Immature natural killer cell (primary cell): ENCODE results near the gene SH2D7. TPM values are rescaled to one million over a fixed set of nuclear protein-coding genes. Genes with fewer than 3 reads are reported as not detected.

Experiments used
- DNase-seq, 3 donors: peaks; one replicate each; pipeline ENCODE4 v3.0.0; 2022; ENCODE audit warnings: mixed read lengths in 1 of 3
- H3K27ac Mint-ChIP-seq, 6 donors: one replicate each; pipeline ENCODE4 v1.8.0; 2020; ENCODE audit warnings: mixed read lengths in 6 of 6, mild to moderate bottlenecking in 5 of 6, inconsistent platforms in 4 of 6, moderate library complexity in 3 of 6
- H3K27me3 Mint-ChIP-seq, 3 donors: one replicate each; pipeline ENCODE4 v1.8.0; 2020 to 2021; ENCODE audit warnings: low read depth in 3 of 3, mild to moderate bottlenecking in 3 of 3, mixed read lengths in 3 of 3, moderate library complexity in 3 of 3, inconsistent platforms in 1 of 3
- H3K36me3 Mint-ChIP-seq, 3 donors: one replicate each; pipeline ENCODE4 v1.8.0; 2020; ENCODE audit warnings: mixed read lengths in 3 of 3, inconsistent platforms in 2 of 3, mild to moderate bottlenecking in 2 of 3
- H3K4me1 Mint-ChIP-seq, 2 donors: one replicate each; pipeline ENCODE4 v1.8.0; 2020; ENCODE audit warnings: inconsistent platforms in 2 of 2, mild to moderate bottlenecking in 2 of 2, mixed read lengths in 2 of 2, moderate library complexity in 1 of 2
- H3K4me3 Mint-ChIP-seq, 5 donors: one replicate each; pipeline ENCODE4 v1.8.0; 2020; ENCODE audit warnings: mild to moderate bottlenecking in 5 of 5, mixed read lengths in 5 of 5, inconsistent platforms in 3 of 5, moderate library complexity in 3 of 5
- H3K9me3 Mint-ChIP-seq, 6 donors: one replicate each; pipeline ENCODE4 v1.8.0; 2020; ENCODE audit warnings: mild to moderate bottlenecking in 6 of 6, mixed read lengths in 6 of 6, inconsistent platforms in 4 of 6, moderate library complexity in 3 of 6
- polyA plus RNA-seq, 3 donors: library from polyadenylated mRNA; unstranded; fragments of 300-500 nt; fragmentation: Illumina TruSeq; gene quantifications; one replicate each; pipeline ENCODE4 v1.2.3, GENCODE V29; 2021

SH2D7 gene
- polyA plus RNA-seq, 3 donors from 2014 or later, result not detected

- H3K27ac Mint-ChIP-seq, result no peak overlapping the region
- DNase-seq, result no peak
- H3K4me3 Mint-ChIP-seq, result no peak overlapping the region
- H3K4me1 Mint-ChIP-seq, result peaks cover 0 to 9% of the 10 kb centered on the region in 2 donors
- no peaks in the 10 kb centered on the region for H3K36me3 Mint-ChIP-seq
- no peaks in the 10 kb centered on the region for H3K9me3 Mint-ChIP-seq
- H3K27me3 Mint-ChIP-seq, result peaks cover 0 to 5% (median 2%) of the 10 kb centered on the region in 3 donors
These were observed 1.8 kb upstream of the SH2D7 start for GRCh38 chr15:78090422-78091063.

DNA sequence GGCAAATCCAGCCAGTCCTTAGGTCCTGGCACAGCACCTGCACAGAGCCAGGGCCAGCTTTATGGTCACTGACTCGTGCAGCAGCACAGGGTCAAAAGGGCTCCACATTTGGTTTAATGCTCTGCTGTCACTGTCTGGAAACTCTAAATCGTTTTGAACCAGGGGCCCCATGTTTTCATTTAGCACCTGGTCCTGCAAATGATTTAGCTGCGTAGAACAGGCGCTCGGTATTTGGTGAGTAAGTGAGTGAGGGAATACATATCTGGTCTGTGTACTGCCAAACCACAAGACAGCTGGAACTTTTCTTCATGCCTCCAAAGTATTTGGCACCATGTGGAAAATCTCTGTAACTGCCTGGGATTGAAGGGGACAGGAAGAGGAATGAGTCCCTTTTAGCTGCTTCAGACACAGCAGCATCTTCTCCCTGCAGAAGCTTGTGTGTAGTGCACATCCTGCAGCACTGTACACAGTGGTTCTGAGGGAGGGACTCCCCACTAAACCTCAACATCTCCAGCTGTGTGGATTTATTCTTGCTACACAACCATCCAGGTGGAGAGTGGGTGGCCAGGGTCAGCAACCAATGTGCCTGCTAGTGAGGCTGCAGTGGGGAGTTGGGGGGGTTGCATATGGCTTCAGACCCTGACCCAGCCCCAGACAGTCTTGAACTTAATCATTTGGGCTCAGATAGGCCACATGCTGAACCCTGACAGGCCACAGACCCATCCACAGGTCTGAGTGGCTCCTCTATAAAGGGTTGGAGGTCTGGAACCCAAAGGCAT, 1.1 kb downstream of the SH2D7 start:
- no peak overlapping the region for H3K4me3 Mint-ChIP-seq
- no peaks in the 10 kb centered on the region for H3K36me3 Mint-ChIP-seq
- H3K27me3 Mint-ChIP-seq, result peaks cover 0 to 5% (median 2%) of the 10 kb centered on the region in 3 donors
- H3K27ac Mint-ChIP-seq, result no peak overlapping the region
- no peaks in the 10 kb centered on the region for H3K9me3 Mint-ChIP-seq
- peaks cover 0 to 9% of the 10 kb centered on the region in 2 donors for H3K4me1 Mint-ChIP-seq
- DNase-seq, result no peak

DNA sequence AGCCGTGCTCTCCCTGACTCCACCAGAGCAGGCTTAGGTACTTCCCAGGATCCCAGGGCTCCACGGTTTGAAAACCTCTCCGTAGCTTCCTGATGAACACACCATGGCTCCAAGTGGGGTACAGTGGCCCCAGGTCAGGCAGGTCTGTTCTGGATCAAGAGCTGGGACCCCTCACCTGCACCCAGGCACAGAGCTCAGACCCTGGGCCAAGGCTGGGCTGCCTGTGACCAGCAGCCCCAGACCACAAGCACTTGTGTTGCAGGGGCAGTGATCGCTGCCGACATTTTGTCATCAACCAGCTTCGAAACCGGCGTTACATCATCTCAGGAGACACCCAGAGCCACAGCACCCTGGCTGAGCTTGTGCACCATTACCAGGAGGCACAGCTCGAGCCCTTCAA, 5.3 kb downstream of the SH2D7 start:
- Mint-ChIP-seq H3K4me1 (peaks cover 5% of the 10 kb centered on the region in 2 donors), H3K9me3 (no peaks in the 10 kb centered on the region), H3K27ac (no peak overlapping the region), H3K27me3 (peaks cover 1 to 3% (median 3%) of the 10 kb centered on the region in 3 donors), H3K36me3 (no peaks in the 10 kb centered on the region), H3K4me3 (no peak overlapping the region)
- DNase-seq, result no peak

- Mint-ChIP-seq H3K9me3 (no peaks in the 10 kb centered on the region), H3K36me3 (no peaks in the 10 kb centered on the region), H3K27me3 (peaks cover 1 to 3% (median 3%) of the 10 kb centered on the region in 3 donors), H3K4me1 (peaks cover 11% of the 10 kb centered on the region in 2 donors), H3K27ac (no peak overlapping the region), H3K4me3 (no peak overlapping the region)
- DNase-seq, result no peak
These were observed 5.9 kb downstream of the SH2D7 start for GRCh38 chr15:78098131-78098755.

DNA sequence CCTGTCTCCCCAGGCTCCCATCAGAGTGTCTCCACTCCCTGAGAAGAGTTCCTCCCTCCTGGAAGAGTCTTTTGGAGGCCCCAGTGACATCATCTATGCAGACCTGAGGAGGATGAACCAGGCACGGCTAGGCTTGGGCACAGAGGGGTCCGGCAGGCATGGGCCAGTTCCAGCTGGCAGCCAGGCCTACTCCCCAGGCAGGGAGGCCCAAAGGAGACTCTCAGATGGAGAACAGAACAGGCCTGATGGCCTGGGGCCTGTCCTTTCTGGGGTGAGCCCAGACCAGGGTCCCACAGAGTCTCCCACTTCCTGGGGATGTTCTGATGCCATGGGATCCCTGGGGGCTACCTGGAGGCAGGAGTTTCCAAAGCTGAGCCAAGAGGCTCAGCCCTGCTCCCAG, 8.5 kb downstream of the SH2D7 start:
- no peak overlapping the region for H3K27ac Mint-ChIP-seq
- no peaks in the 10 kb centered on the region for H3K9me3 Mint-ChIP-seq
- H3K36me3 Mint-ChIP-seq, result no peaks in the 10 kb centered on the region
- H3K4me1 Mint-ChIP-seq, result peaks cover 37% of the 10 kb centered on the region in 2 donors
- no peak for DNase-seq
- H3K4me3 Mint-ChIP-seq, result no peak overlapping the region
- peaks cover 3 to 7% (median 5%) of the 10 kb centered on the region in 3 donors for H3K27me3 Mint-ChIP-seq

GRCh38 chr15:78101423-78102105, 9.2 kb downstream of the SH2D7 start:
- H3K4me3 Mint-ChIP-seq, result no peak overlapping the region
- no peaks in the 10 kb centered on the region for H3K9me3 Mint-ChIP-seq
- DNase-seq, result no peak
- H3K4me1 Mint-ChIP-seq, result peaks cover 44% of the 10 kb centered on the region in 2 donors
- no peak overlapping the region for H3K27ac Mint-ChIP-seq
- peaks cover 5 to 10% (median 6%) of the 10 kb centered on the region in 3 donors for H3K27me3 Mint-ChIP-seq
- H3K36me3 Mint-ChIP-seq, result no peaks in the 10 kb centered on the region

GRCh38 chr15:78102211-78102610, 9.8 kb downstream of the SH2D7 start:
- peaks cover 47 to 48% of the 10 kb centered on the region in 2 donors for H3K4me1 Mint-ChIP-seq

DNA sequence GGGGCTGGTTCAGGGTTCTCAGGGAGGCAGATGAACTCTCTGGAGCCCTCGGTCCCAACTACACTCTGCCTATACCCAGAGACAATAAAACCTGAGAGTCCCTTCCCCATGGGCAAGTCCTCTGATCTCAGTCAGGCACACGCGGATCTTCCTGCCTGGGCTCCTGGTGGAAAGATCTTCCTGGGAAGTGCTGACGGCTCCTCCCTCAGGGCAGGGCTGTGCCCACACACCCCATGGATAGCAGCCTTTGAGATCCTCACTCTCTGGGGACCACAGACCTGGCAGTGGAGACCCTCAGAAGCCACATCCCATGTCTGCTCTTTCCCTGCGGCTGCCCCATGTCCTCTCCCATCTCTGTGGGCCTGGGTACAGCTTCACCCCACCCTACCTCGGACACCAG, 10.4 kb downstream of the SH2D7 start:
- DNase-seq, result no peak
- H3K9me3 Mint-ChIP-seq, result no peaks in the 10 kb centered on the region
- H3K27me3 Mint-ChIP-seq, result peaks cover 5 to 10% (median 6%) of the 10 kb centered on the region in 3 donors
- H3K4me1 Mint-ChIP-seq, result peaks cover 49 to 53% of the 10 kb centered on the region in 2 donors
- peak overlapping the region in 1 of 5 donors; percentile 44 for H3K4me3 Mint-ChIP-seq
- no peaks in the 10 kb centered on the region for H3K36me3 Mint-ChIP-seq
- peak overlapping the region in 1 of 6 donors; percentile 57 for H3K27ac Mint-ChIP-seq

More at GRCh38 chr15:78102211-78102610, 9.8 kb downstream of the SH2D7 start:
- H3K27me3 Mint-ChIP-seq, result peaks cover 5 to 10% (median 6%) of the 10 kb centered on the region in 3 donors
- DNase-seq, result no peak
- H3K27ac Mint-ChIP-seq, result peak overlapping the region in 1 of 6 donors; percentile 34
- H3K4me3 Mint-ChIP-seq, result no peak overlapping the region
- no peaks in the 10 kb centered on the region for H3K36me3 Mint-ChIP-seq
- no peaks in the 10 kb centered on the region for H3K9me3 Mint-ChIP-seq

DNA sequence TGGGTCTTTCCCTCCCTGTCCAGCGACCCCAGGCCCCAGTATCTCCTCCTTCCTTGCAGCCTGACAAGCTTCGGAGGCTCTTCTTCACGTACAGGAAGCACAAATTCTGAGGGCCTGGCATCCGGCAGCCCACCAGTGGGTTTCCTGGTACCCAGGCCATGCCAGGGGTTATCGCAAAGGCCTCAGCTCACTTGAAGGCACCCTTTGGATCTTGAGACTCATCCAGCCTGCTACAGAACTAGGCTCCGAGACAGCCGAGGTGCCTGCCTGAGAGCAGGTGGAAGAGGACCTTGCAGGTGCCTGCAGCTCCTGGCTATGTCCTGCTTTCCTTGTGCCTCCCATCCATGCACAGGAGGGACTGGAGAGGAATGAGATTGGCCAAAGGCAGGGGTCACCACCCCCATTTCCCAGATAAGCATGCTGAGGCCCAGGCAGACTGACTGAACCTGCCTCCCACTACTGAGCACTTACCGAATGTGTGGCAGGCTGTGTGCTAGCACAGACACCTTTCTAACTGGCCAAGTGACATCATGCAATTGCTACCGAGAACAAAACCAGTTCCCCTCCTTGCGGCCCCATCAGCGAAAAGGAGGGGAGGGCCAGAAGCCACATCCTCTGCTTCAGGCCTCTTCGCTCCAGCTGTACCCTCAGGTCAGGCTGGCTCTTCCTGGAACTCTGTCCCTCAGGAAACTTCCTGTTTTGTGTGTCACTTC, 11.2 kb downstream of the SH2D7 start:
- peaks cover 5 to 10% (median 6%) of the 10 kb centered on the region in 3 donors for H3K27me3 Mint-ChIP-seq
- no peaks in the 10 kb centered on the region for H3K36me3 Mint-ChIP-seq
- peak overlapping the region; percentile 62 to 79 (median 67) for H3K4me3 Mint-ChIP-seq
- DNase-seq, result peak; percentile 66 to 70 (median 67)
- peak overlapping the region; percentile 20 to 80 (median 62) for H3K27ac Mint-ChIP-seq
- no peaks in the 10 kb centered on the region for H3K9me3 Mint-ChIP-seq
- peaks cover 50 to 57% of the 10 kb centered on the region in 2 donors for H3K4me1 Mint-ChIP-seq

- peak overlapping the region; percentile 62 to 79 (median 67) for H3K4me3 Mint-ChIP-seq
- H3K27me3 Mint-ChIP-seq, result peaks cover 5 to 10% (median 6%) of the 10 kb centered on the region in 3 donors
- H3K9me3 Mint-ChIP-seq, result no peaks in the 10 kb centered on the region
- H3K27ac Mint-ChIP-seq, result peak overlapping the region; percentile 6 to 80 (median 62)
- H3K4me1 Mint-ChIP-seq, result peaks cover 50 to 57% of the 10 kb centered on the region in 2 donors
- H3K36me3 Mint-ChIP-seq, result no peaks in the 10 kb centered on the region
- DNase-seq, result no peak
These were observed 11.7 kb downstream of the SH2D7 start for GRCh38 chr15:78104119-78104479.

DNA sequence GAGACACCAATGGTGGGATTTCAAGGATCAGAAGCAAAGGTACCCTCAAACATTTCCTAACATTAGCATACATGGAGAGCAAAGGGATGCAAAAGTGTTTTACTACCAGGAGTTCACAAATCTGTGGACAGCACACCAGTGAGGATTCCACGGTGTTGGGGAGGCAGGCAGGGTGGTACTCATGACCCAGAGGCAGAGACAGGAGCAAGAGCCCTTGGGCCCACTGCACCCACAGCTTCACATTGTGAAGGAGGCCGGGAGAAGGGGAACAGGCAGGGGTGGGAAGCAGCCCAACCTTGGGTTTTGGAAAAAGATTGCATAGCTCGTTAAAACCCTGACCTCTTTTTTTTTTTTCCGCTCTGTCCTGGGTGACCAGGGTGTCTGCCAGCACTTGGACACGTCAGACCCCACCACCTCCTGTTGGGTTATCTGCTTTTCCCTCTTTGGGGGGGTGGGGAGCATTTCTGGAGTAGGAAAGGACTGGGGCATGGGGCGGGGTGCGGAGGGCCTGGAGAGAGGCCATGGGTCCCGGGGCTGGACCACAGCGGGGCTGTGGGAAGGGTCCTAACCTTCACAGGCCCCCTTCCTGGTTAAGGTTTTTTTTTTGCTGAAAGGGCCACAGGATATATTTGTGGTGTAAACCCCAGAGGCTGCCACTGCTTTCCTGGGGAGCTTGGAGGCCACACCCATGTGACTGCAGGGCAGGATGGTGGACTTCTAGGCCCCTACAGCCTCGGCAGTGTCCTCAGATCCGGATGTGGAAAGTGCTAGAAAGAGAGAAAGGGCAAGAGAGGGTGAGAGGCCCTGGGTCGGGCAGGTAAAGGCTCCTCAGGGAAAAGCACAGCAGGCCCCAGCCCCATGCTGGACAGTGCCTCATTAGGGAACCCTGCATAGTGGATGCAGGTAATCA, 12.5 kb downstream of the SH2D7 start:
- Mint-ChIP-seq H3K4me1 (peaks cover 50 to 57% of the 10 kb centered on the region in 2 donors), H3K27ac (peak overlapping the region in 5 of 6 donors; percentile 6 to 73 (median 54)), H3K9me3 (no peaks in the 10 kb centered on the region), H3K4me3 (peak overlapping the region; percentile 50 to 79 (median 67)), H3K36me3 (no peaks in the 10 kb centered on the region), H3K27me3 (peaks cover 5 to 10% (median 6%) of the 10 kb centered on the region in 3 donors)
- no peak for DNase-seq
